GDM1 (cell line): ENCODE measurements around the gene RBMS2.

Experiments used
- DNase-seq: peaks from one replicate; lab custom pipeline; 2025; lab: John Stamatoyannopoulos, UW

The RBMS2 gene

DNA sequence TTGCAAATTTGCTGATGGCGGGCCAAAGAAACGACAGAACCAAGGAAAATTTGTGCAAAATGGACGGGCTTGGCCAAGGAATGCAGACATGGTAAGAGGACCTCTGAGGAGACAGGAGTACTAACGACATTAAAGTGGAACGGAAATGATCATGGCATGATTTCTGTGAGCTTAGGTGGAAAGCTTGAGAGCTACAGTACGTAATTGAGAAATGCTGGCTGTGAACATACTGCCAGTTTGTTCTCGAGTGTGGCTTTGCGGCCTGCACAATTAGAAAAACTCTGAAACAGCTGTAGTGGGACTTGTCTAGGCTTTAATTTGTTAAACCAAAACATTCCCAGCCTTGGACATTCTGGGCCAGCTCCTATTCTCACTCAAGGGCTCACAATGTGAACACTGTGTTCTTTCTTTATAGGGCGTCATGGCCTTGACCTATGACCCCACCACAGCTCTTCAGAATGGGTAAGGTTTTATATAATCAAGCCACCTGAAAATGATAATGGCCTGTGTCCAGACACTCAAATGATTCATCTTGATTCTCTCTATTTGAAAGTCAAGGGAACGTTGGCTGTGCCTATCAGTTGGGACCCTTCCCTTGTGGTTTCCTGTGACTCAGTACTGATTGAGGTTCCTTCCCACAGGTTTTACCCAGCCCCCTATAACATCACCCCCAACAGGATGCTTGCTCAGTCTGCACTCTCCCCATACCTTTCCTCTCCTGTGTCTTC lies 60.0 kb downstream of the RBMS2 start:
- DNase-seq: peak; percentile 55

DNA sequence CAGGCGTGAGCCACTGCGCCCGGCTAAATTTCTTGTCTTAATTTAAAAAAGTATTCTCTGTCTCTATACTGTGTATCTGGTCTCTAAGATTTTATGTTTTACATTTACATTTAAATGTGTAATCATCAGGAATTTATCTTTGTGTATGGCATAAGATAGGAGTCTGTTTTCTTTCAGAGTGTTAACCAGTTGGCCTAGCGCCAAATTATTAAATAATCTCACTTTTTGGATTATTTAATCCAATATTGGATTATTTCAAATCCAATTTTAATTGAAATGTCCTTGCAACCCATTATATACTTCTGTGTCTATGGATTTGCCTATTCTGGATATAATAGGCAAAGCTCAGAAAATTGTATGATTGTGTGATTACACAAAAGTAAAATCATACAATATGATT lies 63.5 kb downstream of the RBMS2 start:
- no peak for DNase-seq

DNA sequence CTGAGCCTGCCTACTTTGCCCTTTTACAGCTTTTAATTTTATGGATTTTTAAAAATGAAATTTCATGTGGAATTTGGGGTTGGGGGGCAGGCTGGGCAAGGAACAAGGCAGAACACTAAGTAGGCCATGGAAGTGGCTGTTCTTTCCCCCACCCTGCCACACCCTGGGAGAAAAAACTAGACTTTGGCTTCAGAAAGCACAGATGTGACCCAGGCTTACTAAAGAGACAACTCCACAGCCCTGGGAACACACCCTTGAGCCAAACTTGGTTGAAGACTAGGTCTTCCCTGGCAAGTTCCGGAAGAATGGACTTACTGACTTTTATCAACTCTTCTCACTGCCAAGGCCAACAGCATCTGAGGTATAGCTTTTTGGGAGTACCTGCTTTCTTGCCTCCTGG lies 68.2 kb downstream of the RBMS2 start:
- no peak for DNase-seq

DNA sequence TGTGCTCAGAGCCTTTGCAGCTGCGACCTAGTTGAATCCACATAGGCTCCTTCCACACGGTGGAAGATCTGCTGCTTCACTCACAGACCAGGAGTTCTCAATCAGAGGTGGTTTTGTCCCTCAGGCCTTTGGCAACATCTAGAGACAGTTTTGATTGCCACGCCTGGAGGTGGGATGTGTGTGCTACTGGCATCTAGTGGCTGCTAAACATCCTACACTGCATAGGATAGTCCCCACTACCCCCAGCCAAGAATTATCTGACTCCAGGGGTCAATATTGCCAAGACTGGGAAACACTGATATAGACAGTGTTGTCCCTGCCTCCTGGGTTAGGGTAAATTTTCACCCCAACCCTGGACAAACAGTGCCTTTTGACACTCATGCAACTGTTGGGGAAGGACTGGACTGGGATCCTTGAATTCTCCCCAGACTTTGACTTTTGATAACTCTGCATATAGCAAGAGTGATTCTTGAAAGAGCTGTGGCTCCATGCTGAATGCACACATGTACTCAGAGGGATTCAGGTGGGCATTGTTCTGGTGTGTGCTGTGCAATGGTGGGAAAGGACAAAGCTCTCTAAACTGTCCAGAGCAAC lies 68.7 kb downstream of the RBMS2 start:
- peak; percentile 33 for DNase-seq

DNA sequence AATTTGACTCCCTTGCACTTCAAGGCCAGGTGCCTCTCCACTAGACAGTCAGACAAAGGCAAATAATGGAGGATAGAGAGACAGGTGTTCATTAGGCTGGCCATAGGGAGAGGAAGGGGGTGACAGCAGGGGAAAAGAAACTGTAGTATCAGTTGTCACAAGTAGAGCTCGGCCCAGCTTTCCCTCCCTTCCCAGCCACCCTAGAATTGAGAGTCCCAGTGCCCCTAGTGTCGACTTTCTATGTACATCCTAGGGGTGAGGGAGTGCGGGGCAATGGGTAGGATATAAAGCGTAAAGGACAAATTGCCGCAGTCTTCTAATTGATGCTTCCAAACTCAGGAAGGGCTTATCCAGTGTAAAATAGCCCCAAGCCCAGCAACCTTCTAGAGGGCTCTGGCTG lies 69.5 kb downstream of the RBMS2 start:
- no peak for DNase-seq

DNA sequence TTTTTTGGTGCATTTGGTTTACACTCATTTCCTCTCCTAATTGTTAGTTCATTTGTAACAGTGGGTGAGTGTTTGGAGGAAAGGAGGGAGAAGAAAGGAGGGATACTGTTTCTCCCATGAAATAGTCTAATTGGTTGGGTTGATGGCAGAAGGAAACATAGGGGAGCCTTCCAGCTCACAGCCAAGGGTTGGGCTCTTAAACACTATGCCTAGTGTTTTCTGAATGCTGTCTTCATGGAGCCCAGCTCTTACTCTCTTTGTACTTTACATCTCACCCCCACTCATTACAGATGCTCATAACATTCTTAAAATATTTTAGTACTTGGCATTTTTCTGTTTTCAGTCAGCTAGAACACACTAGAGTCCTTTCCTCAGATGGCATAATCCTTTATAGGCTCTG lies 70.3 kb downstream of the RBMS2 start:
- DNase-seq: no peak

DNA sequence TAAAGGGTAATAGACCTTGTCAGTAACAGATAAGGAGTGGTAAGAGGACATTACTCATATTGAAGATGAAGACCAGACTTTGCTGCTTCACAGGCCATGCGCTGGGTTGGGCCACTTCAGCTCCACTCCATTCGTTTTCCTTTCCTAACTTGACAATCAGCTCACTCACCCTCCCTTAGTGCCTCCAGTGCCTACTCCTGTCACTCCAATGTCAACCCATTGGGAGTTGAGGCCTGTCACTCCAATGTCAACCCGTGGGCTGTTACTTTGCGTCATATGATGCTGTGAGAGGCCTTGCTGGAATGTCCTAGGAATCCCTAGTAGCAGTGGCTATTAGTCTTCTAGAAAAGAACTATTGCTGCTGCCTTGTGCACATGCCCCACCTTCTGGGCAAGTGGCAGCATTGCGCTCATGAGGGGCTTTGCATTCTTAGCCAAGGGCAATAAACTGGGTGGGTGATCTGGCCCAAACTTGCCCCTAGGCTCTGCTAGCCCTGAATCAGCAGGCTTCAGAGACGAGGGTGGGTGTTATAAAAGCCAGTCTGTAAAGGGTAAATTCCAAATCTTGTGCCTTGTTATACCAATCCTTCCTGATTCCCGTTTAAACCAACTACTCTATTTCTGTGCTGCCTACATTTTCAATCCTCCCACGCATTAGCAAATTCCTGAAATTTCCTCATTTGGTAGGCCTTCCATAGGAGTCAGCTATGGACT lies 72.4 kb downstream of the RBMS2 start:
- peak; percentile 59 for DNase-seq

DNA sequence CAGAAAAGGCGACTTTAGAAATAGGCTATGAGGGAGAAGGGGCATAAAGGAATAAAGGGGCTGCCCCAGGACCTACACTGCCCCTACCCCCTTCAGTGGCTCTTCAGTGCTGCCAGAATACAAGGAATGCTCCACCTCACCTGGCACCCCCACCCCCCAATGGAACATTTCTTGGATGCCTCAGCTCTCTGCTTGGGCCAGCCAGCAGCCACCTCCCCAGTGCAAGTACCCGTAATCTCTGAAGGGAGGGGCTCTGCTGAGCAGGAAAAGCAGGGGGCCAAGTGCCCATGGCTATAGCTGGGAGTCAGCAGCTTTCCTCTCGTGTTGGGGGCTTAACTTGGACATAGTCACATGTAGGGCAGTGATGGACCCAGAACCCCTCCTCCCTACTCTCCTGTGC lies 75.2 kb downstream of the RBMS2 start:
- no peak for DNase-seq

DNA sequence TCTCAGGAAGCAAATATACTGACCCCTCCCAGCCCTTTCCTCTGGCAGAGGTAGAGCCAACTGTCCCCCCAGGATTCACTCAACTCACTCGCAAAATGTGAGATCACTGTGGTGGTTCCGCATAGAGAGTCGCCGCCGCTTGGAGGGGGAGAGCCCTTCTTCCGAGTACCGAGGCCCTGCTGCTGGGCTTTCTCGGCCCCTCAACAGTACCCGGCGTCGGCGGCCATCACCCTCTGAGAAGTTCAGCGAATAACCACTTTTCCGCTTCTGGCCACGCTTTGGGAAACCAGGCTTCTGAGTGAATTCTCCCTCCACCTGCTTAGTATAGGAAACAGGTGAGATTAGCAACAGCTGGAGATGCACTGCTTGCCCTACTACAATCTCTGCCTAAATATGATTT lies 77.4 kb downstream of the RBMS2 start:
- no peak for DNase-seq

DNA sequence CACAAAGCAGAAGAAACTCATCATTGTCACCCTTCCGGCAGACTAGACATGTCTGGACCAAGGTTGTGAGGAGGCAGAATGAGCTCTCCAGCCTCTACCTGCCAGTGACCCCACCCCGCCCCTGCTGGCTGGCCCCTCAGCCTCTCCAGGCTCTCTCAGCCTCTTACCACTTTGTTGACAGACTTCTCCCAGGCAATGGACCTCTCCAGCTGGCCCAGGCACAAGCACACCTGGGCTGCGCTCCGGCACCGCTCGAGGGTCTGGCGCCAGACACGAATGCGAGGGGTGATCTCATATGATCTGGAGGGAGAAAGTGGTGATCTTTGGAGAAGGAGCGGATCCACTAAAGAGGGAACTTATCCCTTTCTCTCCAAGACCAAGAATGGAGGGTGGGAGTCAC lies 78.2 kb downstream of the RBMS2 start:
- no peak for DNase-seq

DNA sequence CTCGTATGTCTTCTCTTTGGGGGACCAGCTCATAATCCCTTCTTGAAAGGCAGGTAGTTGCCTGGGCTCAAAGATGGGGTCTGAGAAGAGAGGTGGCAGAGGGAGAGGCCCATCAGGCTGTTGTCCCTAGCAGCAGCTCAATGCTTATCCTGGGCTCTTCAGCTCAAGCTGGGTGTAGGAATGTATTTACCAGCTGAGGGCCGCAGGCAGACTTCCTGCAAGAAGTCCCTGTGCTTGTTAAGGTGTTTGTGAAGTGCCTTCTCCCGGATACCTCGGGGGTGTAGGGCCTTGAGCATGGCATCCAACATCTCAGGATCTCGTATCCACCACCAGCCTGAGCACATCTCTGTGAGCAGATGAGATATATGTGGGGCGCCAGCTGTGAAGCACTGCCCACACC lies 79.1 kb downstream of the RBMS2 start:
- DNase-seq: no peak

DNA sequence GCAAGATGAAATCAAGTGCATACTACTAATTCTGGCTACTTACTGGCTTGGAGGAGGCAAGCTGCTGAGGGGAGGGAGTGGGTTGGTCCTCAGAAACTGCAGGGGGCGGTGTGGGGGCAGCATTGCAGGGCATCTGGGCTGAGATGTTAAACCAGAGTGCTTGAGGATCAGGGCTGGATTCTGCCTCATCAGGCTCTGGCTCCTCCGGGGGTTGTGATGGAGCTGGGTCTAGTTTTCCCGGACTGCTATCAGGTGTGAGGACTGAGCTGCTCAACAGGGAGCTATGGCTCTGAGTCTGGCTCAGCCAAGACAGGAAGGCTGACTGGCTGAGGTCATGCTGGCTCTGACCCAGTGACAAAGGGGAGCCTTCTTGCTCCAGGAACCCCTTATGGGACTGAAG lies 79.9 kb downstream of the RBMS2 start:
- DNase-seq: no peak

DNA sequence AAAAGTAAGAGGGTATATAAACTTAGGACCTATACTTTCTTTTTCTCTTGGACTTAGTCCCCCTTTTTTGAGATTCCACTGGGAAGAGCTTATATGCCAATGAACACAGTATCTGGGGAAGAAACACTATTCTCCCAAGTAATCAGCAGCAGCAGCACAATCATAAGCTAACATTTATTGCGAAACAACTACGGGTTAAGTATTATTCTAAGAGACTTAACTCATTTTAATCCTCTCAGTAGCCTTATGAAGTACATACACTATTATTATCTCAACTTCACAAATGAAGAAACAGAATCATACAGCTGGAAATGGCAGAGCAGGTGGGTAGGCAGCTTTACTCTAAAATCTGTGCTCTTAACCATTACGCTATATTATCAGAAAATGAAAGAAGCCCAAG lies 80.6 kb downstream of the RBMS2 start:
- no peak for DNase-seq

DNA sequence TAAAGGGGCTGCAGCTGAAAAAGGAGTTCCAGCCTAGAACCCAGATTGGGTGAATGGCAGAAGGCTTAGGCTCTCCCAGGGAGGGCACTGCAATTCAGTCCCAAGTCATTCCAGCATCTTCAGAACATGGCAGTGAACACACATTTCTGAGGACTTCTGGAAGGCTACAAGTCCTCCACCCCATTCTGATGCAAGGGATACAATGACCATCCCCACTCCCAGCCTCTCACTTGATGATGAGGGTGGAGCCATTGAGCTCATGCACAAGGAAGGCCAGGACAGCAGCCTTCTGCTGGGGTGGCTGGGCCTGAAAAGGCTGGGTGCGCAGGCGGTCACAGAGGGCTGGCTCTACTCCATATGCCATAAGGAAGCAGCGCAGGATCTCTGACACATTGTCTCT lies 82.7 kb downstream of the RBMS2 start:
- no peak for DNase-seq

DNA sequence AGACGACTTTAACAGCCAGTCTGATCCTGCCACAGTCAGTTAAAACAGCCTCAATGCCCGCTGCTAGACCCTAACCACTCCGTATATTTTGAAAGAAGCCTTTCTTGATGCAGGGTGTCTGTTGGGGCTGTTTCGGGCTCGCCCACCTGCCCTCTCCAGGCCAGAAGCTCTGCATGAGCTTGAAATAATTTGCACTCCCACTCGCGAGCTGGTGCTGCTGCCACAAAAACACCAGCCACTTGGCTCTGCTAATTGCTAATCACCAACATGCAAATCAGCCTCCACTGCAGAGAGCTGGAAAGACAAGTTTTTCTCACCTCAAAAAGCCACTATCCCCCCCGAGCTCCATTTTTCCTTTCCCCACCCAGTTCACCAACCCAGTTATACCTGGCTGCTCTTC lies 93.0 kb downstream of the RBMS2 start:
- no peak for DNase-seq

DNA sequence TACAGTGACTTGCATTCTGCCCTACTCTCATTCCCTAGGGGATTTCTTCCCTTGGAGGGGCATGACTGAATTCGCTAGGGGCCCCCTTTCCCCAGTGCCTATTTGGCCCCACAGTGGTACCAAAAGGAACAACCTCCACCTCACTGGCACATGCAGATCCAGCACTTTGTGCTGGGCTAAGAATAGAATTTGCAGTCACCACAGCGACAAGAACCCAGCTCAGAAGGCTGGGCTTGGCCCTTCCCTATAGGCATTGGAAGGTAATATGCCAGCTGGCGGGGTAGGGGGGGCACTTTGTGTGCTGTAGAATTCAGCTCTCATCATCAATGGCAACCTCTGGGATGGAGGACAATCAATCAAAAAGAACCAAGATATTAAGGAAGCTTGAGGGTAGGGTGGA lies 94.6 kb downstream of the RBMS2 start:
- no peak for DNase-seq

DNA sequence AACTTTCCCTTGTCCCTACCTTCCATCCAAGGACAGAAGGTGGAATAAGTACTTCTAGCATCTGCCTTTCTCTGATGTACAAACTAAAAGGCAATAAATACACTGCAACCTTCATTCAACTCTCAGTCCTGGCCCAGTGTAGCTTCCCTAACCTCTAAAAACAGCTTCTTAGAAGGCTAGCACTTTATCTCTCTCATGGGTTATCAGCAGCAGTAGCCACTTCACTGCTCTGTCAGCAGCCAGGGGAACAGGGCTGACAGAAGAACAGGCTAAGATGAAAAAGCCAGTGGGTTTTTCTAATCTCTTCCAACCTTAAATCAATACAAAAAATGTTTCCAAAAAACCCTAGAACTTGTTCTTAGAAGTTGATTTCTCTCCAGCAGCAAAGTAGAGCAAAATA lies 95.3 kb downstream of the RBMS2 start:
- DNase-seq: no peak

DNA sequence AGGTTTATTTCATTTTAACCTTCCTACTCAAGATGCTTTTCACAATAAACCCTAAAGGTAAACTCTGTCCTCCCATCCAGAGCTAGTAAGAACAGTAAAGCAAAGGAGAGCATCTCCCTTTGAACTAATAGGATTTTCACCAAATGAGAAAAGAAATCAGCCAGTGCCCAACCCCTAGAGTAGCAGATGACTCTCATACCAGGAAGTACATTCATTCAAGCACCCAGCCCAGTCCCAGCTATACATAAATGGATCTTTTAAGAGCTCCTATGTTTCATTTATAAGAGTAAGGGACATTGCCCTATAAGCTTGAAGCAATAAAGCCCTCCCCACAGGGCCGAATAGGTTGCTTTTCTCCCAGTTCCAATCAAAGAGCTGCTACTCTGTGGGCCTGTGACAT lies 100.9 kb downstream of the RBMS2 start:
- no peak for DNase-seq

DNA sequence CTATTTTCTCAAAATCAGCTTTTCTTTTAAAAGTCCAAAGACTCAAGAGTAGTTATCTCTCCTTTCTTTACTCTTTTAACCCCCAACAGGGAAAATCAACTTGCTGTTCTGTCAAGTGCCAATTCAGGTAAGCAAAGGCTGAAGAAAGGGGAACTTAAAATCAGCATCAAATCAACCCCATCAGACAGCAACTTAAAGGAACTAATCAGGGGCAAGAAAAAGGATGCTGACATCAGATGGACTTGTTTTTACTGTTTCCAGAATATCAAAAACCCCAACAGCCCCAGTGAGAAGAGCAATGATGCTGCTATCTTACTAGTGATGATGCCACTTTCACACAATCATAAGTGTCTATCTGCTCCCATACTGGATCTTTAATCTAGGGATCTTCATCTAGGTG lies 105.1 kb downstream of the RBMS2 start:
- DNase-seq: no peak

DNA sequence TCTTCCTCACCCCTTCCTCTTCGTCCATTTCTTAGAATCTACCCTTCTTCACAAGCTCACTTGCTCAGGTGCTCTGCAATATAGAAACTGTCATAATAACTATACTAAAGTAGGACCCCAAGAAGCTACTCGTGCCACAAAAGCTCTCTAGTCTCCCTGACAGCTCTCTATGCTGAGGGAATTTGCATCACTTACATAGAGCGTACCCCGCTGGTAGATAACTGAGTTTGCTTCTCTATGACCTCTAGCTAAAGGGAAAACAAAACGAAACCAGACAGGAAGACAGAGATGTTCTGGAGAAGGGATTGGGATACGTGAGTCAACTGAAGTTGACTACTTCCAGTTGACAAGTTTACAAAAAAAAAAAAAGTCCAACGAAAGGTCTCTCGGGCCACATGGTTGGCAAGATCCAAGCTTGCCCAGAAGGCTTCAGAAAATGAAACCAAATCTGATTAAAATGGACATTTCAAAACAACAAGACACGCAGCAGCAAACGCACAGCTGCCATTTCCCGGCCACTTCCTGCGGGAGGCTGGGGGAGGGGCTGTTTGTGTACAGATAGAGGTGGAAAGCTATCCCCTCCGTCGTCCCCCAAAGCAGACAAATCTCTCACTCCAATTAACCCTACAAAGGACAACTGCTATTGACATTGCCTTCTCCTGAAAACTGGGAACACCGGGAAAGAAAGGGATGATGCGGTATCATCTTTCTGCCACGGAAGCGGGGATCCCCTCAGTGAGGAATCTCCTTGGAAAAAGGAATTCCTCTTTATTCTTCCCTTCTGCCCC lies 107.2 kb downstream of the RBMS2 start:
- no peak for DNase-seq

DNA sequence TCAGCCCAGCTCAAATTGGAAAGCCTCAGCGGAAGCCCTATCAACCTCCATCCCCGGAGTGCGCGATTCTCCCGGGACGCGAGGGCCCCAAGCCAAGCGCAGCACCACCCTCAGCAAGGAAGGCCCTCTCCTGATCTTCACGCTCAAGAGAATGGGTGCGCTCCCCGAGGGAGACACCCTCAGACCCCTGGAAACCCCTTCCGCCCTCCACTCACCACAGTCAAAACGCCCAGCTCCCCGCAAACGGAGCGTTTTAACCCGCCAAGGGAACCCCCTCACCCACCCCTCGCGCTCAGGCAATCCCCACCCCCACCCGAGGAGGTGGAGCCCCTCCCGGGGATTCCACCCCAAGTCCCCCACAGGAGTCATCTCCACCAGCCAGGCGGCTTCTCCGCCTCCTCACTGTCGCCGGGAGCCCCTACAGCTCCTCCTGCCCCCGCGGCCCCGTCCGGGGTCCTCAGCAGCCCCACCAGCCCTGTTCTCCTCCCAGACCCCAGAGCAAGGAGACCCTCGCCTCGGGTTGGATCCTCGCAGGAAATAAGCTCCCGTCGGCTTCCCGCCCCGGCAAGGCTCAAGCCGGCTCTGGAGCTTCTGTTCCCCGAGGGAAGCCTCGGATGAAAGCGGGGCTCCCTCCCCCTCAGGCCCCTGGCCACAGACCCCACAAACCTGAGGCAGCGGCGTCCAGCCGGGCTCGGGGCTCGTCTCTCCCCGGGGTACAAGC lies 108.0 kb downstream of the RBMS2 start:
- DNase-seq: no peak

DNA sequence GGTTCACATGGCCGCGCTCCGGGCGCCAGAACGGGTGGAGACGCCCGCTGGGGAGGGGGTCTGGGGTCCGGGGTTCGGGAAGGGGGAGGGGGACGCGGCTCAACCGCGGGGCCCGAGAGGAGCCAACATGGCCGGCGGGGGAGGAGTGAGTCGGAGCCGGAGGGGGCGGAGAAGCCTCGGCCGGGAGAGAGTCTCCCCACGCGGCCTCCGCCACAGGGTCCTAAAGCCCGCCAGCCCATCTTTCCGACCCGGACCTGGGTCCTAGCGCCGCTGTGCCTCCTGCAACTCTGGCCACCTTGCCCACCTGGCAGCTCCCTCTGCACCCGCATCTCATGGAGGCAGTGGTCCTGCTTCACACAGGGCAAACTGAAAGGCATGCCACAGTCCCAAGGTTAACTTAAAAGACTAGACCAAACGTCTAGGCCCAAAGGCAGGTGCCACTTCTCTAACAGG lies 108.6 kb downstream of the RBMS2 start, which contains the start of gene BAZ2A:
Gene BAZ2A (minus strand): TSS at position 147 of the 453 bp plus-strand sequence. CDS start 12,796 bp downstream, outside the sequence.
- peak; percentile 76 for DNase-seq
